Neural cell (in vitro differentiated cells): ENCODE results near the gene DGLUCY. TPM values are rescaled to one million over a fixed set of nuclear protein-coding genes. Genes with fewer than 3 reads are reported as not detected.

Experiments used
- H2AFZ ChIP-seq: fragments of 200-600, 300-800 bp; sonication (generic), shearing (Covaris generic); 2 replicates; pipeline ENCODE4 v1.6.0; 2014; ENCODE audit warnings: low read depth, mild to moderate bottlenecking, antibody characterized with exemption, low read length, moderate library complexity
- H3F3A ChIP-seq: fragments of 200-600 bp; shearing (Covaris generic); 2 replicates; pipeline ENCODE4 v1.6.1; 2016; ENCODE audit warnings: mild to moderate bottlenecking, moderate library complexity, mixed read lengths, antibody characterized with exemption, low read length; ENCODE audit not compliant: insufficient read depth, poor library complexity, severe bottlenecking
- H3K27ac ChIP-seq: fragments of 200-600, 300-800 bp; sonication (generic), shearing (Covaris generic); 2 replicates; pipeline ENCODE4 v1.5.1; 2014; ENCODE audit warnings: mild to moderate bottlenecking, low read length, moderate library complexity
- H3K27me3 ChIP-seq: fragments of 300-800, 200-600 bp; sonication (generic), shearing (Covaris generic); 2 replicates; pipeline ENCODE4 v1.6.0; 2014; ENCODE audit warnings: mild to moderate bottlenecking, low read depth, low read length, moderate library complexity; ENCODE audit not compliant: insufficient read depth
- H3K36me3 ChIP-seq: fragments of 300-800, 200-600 bp; sonication (generic), shearing (Covaris generic); 2 replicates; pipeline ENCODE4 v1.5.1; 2014; ENCODE audit warnings: mild to moderate bottlenecking, antibody characterized with exemption, low read length, moderate library complexity; ENCODE audit not compliant: insufficient read depth
- H3K4me2 ChIP-seq: fragments of 300-800, 200-600 bp; sonication (generic), shearing (Covaris generic); 2 replicates; pipeline ENCODE4 v1.6.0; 2014; ENCODE audit warnings: mild to moderate bottlenecking, low read length
- H3K4me3 ChIP-seq: fragments of 300-800, 200-600 bp; sonication (generic), shearing (Covaris generic); 2 replicates; pipeline ENCODE4 v1.5.1; 2014; ENCODE audit warnings: mild to moderate bottlenecking, low read length, moderate library complexity
- H3K79me2 ChIP-seq: fragments of 200-600 bp; shearing (Covaris generic); replicated peaks from 2 replicates; pipeline ENCODE4 v1.6.0; 2014; ENCODE audit warnings: mild to moderate bottlenecking, low read length, moderate library complexity; ENCODE audit not compliant: insufficient read depth
- H3K9ac ChIP-seq: fragments of 300-800, 200-600 bp; sonication (generic), shearing (Covaris generic); 2 replicates; pipeline ENCODE4 v1.6.1; 2016; ENCODE audit warnings: mild to moderate bottlenecking, low read length, mixed read lengths
- H3K9me2 ChIP-seq: fragments of 200-600 bp; shearing (Covaris generic); 2 replicates; pipeline ENCODE4 v1.6.1; 2016; ENCODE audit warnings: mild to moderate bottlenecking, low read length, mixed read lengths; ENCODE audit not compliant: insufficient read depth
- H3K9me3 ChIP-seq: fragments of 200-600, 300-800 bp; sonication (generic), shearing (Covaris generic); 2 replicates; pipeline ENCODE4 v1.6.1; 2016; ENCODE audit warnings: mild to moderate bottlenecking, mixed run types, low read length, moderate library complexity, mixed read lengths
- H4K20me1 ChIP-seq: fragments of 200-600 bp; shearing (Covaris generic); 2 replicates; pipeline ENCODE4 v1.6.1; 2016; ENCODE audit warnings: mild to moderate bottlenecking, mixed run types; ENCODE audit not compliant: insufficient read depth
- EP300 ChIP-seq: fragments of 450-650 bp; conservative IDR thresholded peaks from 2 replicates; pipeline ENCODE4 v1.6.1; 2014; ENCODE audit warnings: antibody characterized with exemption, mild to moderate bottlenecking, moderate library complexity; ENCODE audit not compliant: poor library complexity, severe bottlenecking
- EZH2 ChIP-seq: fragments of 200-600, 300-800 bp; shearing (Covaris generic), sonication (generic); IDR thresholded peaks from 2 replicates; pipeline ENCODE4 v1.6.1; 2014; ENCODE audit warnings: antibody characterized with exemption, low read length, borderline replicate concordance, mild to moderate bottlenecking; ENCODE audit not compliant: insufficient read depth, poor library complexity, severe bottlenecking
- MXI1 ChIP-seq: fragments of 450-650 bp; conservative IDR thresholded peaks from 2 replicates; pipeline ENCODE4 v1.6.1; 2014; ENCODE audit warnings: antibody characterized with exemption, mild to moderate bottlenecking; ENCODE audit not compliant: poor library complexity, severe bottlenecking
- POLR2AphosphoS5 ChIP-seq: IDR thresholded peaks from 2 replicates; pipeline ENCODE4 v1.6.1; 2012
- RAD21 ChIP-seq: fragments of 450-650 bp; conservative IDR thresholded peaks from 2 replicates; pipeline ENCODE4 v1.6.1; 2014; ENCODE audit warnings: antibody characterized with exemption, mild to moderate bottlenecking, moderate library complexity
- SMC3 ChIP-seq: fragments of 450-650 bp; conservative IDR thresholded peaks from 2 replicates; pipeline ENCODE4 v1.6.1; 2014; ENCODE audit warnings: antibody characterized with exemption, mild to moderate bottlenecking, moderate library complexity; ENCODE audit not compliant: poor library complexity
- TAF1 ChIP-seq: IDR thresholded peaks from 2 replicates; pipeline ENCODE4 v1.6.1; 2012; ENCODE audit warnings: low read depth
- polyA plus RNA-seq: library from polyadenylated mRNA; depleted of rRNA; stranded (reverse); fragments of >200 nt; gene quantifications from 2 replicates; pipeline ENCODE4 v1.2.3, GENCODE V29; 2014
- TF ChIP-seq, protein P1 (sequence below): IDR thresholded peaks from 2 replicates; pipeline ENCODE4 v1.6.1; 2012; ENCODE audit warnings: borderline replicate concordance
- TF ChIP-seq, protein P2 (sequence below): fragments of 450-650 bp; IDR thresholded peaks from 2 replicates; pipeline ENCODE4 v1.5.1; 2014; ENCODE audit warnings: antibody characterized with exemption, mild to moderate bottlenecking, moderate library complexity; ENCODE audit not compliant: poor library complexity, severe bottlenecking

Gene DGLUCY
- polyA plus RNA-seq, 1 donor from 2014 or later, result 30.5 TPM

DNA sequence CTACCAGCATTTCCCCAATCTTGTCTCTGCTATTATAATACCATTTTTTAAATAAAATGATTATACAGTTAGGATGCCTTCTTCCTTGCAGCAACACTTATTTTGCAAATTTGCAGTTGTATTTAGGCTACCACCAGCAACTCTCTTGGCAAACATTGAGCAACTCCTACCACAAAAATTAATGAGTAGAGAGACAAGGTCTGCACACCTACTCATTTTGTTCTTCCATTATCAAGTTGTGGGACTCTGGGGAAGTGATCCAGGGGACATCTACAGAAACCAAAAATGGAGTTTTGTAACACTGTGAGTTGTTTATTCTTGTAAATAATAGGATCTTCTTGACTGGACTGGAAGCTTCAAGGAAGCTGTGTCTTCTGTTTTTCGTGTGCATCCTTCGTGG, 38.6 kb downstream of the DGLUCY start:
- H3K79me2 ChIP-seq, result no peaks in the 10 kb centered on the region
- H3K27ac ChIP-seq, result no peak overlapping the region
- H4K20me1 ChIP-seq, result no peaks in the 10 kb centered on the region
- no peak overlapping the region for H2AFZ ChIP-seq
- H3K9me2 ChIP-seq, result no peaks in the 10 kb centered on the region
- H3K4me3 ChIP-seq, result no peak overlapping the region
- no peaks in the 10 kb centered on the region for H3K36me3 ChIP-seq
- H3K9me3 ChIP-seq, result no peaks in the 10 kb centered on the region
- H3K4me2 ChIP-seq, result no peak overlapping the region
- H3F3A ChIP-seq, result no peaks in the 10 kb centered on the region
- TF ChIP-seq RAD21, result no peak
- no peak for TF ChIP-seq MXI1
- TF ChIP-seq POLR2AphosphoS5, result no peak
- TF ChIP-seq, protein P1, sequence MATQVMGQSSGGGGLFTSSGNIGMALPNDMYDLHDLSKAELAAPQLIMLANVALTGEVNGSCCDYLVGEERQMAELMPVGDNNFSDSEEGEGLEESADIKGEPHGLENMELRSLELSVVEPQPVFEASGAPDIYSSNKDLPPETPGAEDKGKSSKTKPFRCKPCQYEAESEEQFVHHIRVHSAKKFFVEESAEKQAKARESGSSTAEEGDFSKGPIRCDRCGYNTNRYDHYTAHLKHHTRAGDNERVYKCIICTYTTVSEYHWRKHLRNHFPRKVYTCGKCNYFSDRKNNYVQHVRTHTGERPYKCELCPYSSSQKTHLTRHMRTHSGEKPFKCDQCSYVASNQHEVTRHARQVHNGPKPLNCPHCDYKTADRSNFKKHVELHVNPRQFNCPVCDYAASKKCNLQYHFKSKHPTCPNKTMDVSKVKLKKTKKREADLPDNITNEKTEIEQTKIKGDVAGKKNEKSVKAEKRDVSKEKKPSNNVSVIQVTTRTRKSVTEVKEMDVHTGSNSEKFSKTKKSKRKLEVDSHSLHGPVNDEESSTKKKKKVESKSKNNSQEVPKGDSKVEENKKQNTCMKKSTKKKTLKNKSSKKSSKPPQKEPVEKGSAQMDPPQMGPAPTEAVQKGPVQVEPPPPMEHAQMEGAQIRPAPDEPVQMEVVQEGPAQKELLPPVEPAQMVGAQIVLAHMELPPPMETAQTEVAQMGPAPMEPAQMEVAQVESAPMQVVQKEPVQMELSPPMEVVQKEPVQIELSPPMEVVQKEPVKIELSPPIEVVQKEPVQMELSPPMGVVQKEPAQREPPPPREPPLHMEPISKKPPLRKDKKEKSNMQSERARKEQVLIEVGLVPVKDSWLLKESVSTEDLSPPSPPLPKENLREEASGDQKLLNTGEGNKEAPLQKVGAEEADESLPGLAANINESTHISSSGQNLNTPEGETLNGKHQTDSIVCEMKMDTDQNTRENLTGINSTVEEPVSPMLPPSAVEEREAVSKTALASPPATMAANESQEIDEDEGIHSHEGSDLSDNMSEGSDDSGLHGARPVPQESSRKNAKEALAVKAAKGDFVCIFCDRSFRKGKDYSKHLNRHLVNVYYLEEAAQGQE, result no peak
- TF ChIP-seq, protein P2, sequence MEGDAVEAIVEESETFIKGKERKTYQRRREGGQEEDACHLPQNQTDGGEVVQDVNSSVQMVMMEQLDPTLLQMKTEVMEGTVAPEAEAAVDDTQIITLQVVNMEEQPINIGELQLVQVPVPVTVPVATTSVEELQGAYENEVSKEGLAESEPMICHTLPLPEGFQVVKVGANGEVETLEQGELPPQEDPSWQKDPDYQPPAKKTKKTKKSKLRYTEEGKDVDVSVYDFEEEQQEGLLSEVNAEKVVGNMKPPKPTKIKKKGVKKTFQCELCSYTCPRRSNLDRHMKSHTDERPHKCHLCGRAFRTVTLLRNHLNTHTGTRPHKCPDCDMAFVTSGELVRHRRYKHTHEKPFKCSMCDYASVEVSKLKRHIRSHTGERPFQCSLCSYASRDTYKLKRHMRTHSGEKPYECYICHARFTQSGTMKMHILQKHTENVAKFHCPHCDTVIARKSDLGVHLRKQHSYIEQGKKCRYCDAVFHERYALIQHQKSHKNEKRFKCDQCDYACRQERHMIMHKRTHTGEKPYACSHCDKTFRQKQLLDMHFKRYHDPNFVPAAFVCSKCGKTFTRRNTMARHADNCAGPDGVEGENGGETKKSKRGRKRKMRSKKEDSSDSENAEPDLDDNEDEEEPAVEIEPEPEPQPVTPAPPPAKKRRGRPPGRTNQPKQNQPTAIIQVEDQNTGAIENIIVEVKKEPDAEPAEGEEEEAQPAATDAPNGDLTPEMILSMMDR, result no peak
- no peak for TF ChIP-seq TAF1
- TF ChIP-seq EZH2, result no peak
- no peak for TF ChIP-seq SMC3
- TF ChIP-seq EP300, result no peak
- H3K9ac ChIP-seq, result no peak overlapping the region
- no peaks in the 10 kb centered on the region for H3K27me3 ChIP-seq

DNA sequence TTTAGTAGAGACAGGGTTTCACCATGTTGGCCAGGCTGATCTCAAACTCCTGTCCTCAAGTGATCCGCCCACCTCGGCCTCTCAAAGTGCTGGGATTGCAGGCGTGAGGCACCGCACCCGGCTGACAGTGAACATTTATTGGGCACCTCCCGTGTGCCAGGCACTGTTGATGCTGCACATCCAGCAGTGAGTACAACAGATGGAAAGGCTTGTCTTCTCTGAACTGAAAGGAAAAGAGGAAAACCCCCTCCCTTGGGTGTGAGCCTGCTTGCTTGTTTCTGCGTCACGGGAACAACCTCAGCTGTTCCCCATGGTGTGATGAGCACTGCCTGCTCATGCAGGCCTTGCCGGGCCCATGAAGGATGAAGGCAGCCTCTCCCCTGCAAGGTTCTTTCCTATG, 39.5 kb downstream of the DGLUCY start:
- H2AFZ ChIP-seq, result no peak overlapping the region
- H3K4me3 ChIP-seq, result no peak overlapping the region
- no peak overlapping the region for H3K4me2 ChIP-seq
- no peaks in the 10 kb centered on the region for H3K27me3 ChIP-seq
- H3K9ac ChIP-seq, result no peak overlapping the region
- H4K20me1 ChIP-seq, result no peaks in the 10 kb centered on the region
- no peaks in the 10 kb centered on the region for H3K9me2 ChIP-seq
- no peaks in the 10 kb centered on the region for H3K79me2 ChIP-seq
- no peak overlapping the region for H3K27ac ChIP-seq
- H3K9me3 ChIP-seq, result no peaks in the 10 kb centered on the region
- H3K36me3 ChIP-seq, result no peaks in the 10 kb centered on the region
- TF ChIP-seq SMC3 (no peak), TAF1 (no peak), POLR2AphosphoS5 (no peak), EZH2 (no peak), MXI1 (no peak), RAD21 (no peak), EP300 (no peak)
- TF ChIP-seq, protein P2, result no peak
- TF ChIP-seq, protein P1, result no peak
- no peaks in the 10 kb centered on the region for H3F3A ChIP-seq
